PC-9 (cell line): ENCODE results near the gene CHTF18.

ENCODE experiments used
- EZH2 ChIP-seq: fragments of 200-600 bp; sonication (generic); IDR thresholded peaks from 2 replicates; pipeline ENCODE4 v1.8.0; 2017; ENCODE audit warnings: antibody characterized with exemption, low read depth
- TF ChIP-seq, protein P1 (sequence below): fragments of 200-600 bp; sonication (generic); conservative IDR thresholded peaks from 2 replicates; pipeline ENCODE4 v1.6.1; 2017; ENCODE audit warnings: mixed run types, antibody characterized with exemption, mild to moderate bottlenecking, moderate library complexity

DNA sequence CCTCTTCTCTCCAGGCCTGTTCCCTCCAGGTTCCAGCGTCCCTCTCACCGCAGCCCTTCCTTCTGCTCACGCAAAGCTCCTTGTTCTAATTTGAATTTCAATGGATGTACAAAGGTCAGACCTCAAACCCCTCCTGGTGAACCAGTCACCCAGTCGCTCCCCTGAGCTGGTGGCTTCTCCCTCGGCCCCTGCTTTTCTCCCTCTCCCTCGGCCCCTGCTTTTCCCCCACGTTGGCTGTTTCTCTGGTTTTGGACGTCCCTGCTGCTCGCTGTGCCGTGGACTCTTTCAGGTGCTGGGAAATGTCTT, 36.5 kb upstream of the CHTF18 start:
- TF ChIP-seq, protein P1, sequence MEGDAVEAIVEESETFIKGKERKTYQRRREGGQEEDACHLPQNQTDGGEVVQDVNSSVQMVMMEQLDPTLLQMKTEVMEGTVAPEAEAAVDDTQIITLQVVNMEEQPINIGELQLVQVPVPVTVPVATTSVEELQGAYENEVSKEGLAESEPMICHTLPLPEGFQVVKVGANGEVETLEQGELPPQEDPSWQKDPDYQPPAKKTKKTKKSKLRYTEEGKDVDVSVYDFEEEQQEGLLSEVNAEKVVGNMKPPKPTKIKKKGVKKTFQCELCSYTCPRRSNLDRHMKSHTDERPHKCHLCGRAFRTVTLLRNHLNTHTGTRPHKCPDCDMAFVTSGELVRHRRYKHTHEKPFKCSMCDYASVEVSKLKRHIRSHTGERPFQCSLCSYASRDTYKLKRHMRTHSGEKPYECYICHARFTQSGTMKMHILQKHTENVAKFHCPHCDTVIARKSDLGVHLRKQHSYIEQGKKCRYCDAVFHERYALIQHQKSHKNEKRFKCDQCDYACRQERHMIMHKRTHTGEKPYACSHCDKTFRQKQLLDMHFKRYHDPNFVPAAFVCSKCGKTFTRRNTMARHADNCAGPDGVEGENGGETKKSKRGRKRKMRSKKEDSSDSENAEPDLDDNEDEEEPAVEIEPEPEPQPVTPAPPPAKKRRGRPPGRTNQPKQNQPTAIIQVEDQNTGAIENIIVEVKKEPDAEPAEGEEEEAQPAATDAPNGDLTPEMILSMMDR, result no peak
- TF ChIP-seq EZH2, result no peak
